ENCODE data around the gene DCST2. TPM values are rescaled to one million over a fixed set of nuclear protein-coding genes. Genes with fewer than 3 reads are reported as not detected.
A peak's percentile ranks its signal among the peaks of the same experiment; 100 is the strongest.
"Not testable (repeated sequence)": the region's sequence is repeated elsewhere in the genome, so short reads cannot be mapped to it uniquely, and the experiment has no call there.

The DCST2 gene
- total RNA-seq, 1 donor from 2014 or later: not detected

- H3K4me3 ChIP-seq (ENCODE audit: low read depth, low read length): no peak overlapping the region
- H3K27me3 ChIP-seq (ENCODE audit: control insufficient read depth, insufficient read depth, low read length): no peaks in the 10 kb centered on the region
- TF ChIP-seq CTCF (IDR thresholded peaks at IDR 0.05; ENCODE audit: insufficient read depth, low read length, poor library complexity, severe bottlenecking): no peak
- no peaks in the 10 kb centered on the region for H3K36me3 ChIP-seq (ENCODE audit: control insufficient read depth, insufficient read depth, low read length)
- DNase-seq (ENCODE audit: low read depth): no peak
Measured at GRCh38 chr1:154978360-154978759, 55.2 kb downstream of the DCST2 start.

GRCh38 chr1:154977762-154978161, 55.8 kb downstream of the DCST2 start:
- H3K27me3 ChIP-seq (ENCODE audit: control insufficient read depth, insufficient read depth, low read length); DNase-seq (ENCODE audit: low read depth); H3K4me3 ChIP-seq (ENCODE audit: low read depth, low read length); H3K36me3 ChIP-seq (ENCODE audit: control insufficient read depth, insufficient read depth, low read length): not testable (repeated sequence)

GRCh38 chr1:154975409-154976059, 58.0 kb downstream of the DCST2 start:
- no peak for DNase-seq (ENCODE audit: low read depth)
- no peaks in the 10 kb centered on the region for H3K27me3 ChIP-seq (ENCODE audit: control insufficient read depth, insufficient read depth, low read length)
- no peaks in the 10 kb centered on the region for H3K36me3 ChIP-seq (ENCODE audit: control insufficient read depth, insufficient read depth, low read length)
- peak overlapping the region; percentile 55 for H3K4me3 ChIP-seq (ENCODE audit: low read depth, low read length)
- TF ChIP-seq CTCF (IDR thresholded peaks at IDR 0.05; ENCODE audit: insufficient read depth, low read length, poor library complexity, severe bottlenecking): no peak

GRCh38 chr1:154974808-154975408, 58.7 kb downstream of the DCST2 start:
- H3K36me3 ChIP-seq (ENCODE audit: control insufficient read depth, insufficient read depth, low read length): no peaks in the 10 kb centered on the region
- no peak for TF ChIP-seq CTCF (IDR thresholded peaks at IDR 0.05; ENCODE audit: insufficient read depth, low read length, poor library complexity, severe bottlenecking)
- H3K4me3 ChIP-seq (ENCODE audit: low read depth, low read length): peak overlapping the region; percentile 55
- H3K27me3 ChIP-seq (ENCODE audit: control insufficient read depth, insufficient read depth, low read length): no peaks in the 10 kb centered on the region
- DNase-seq (ENCODE audit: low read depth): no peak

GRCh38 chr1:154974102-154974807, 59.3 kb downstream of the DCST2 start, which contains the start of gene CKS1B:
Gene CKS1B (plus strand): TSS chr1:154974681. CDS start chr1:154974746, 65 bp downstream.
- peak within 1 kb of the TSS; percentile 62 for H3K4me3 ChIP-seq (ENCODE audit: low read depth, low read length)
- H3K36me3 ChIP-seq (ENCODE audit: control insufficient read depth, insufficient read depth, low read length): no peaks in the 10 kb centered on the region
- no peaks in the 10 kb centered on the region for H3K27me3 ChIP-seq (ENCODE audit: control insufficient read depth, insufficient read depth, low read length)
- DNase-seq (ENCODE audit: low read depth): peak; percentile 100
- no peak for TF ChIP-seq CTCF (IDR thresholded peaks at IDR 0.05; ENCODE audit: insufficient read depth, low read length, poor library complexity, severe bottlenecking)

- TF ChIP-seq CTCF (IDR thresholded peaks at IDR 0.05; ENCODE audit: insufficient read depth, low read length, poor library complexity, severe bottlenecking): peak; percentile 14
- Histone ChIP-seq H3K4me3 (ENCODE audit: low read depth, low read length) (peak overlapping the region; percentile 62), H3K36me3 (ENCODE audit: control insufficient read depth, insufficient read depth, low read length) (no peaks in the 10 kb centered on the region), H3K27me3 (ENCODE audit: control insufficient read depth, insufficient read depth, low read length) (no peaks in the 10 kb centered on the region)
- peak; percentile 92 for DNase-seq (ENCODE audit: low read depth)
Measured at GRCh38 chr1:154973344-154974101, 60.1 kb downstream of the DCST2 start.

Data from kidney epithelial cell (primary cell).